NCI-H446 (cell line): ENCODE measurements around the gene STPG1.

Source experiments
- DNase-seq, 2 experiments: peaks; one replicate each; lab custom pipeline; 2025; lab: John Stamatoyannopoulos, UW

Gene STPG1

DNA sequence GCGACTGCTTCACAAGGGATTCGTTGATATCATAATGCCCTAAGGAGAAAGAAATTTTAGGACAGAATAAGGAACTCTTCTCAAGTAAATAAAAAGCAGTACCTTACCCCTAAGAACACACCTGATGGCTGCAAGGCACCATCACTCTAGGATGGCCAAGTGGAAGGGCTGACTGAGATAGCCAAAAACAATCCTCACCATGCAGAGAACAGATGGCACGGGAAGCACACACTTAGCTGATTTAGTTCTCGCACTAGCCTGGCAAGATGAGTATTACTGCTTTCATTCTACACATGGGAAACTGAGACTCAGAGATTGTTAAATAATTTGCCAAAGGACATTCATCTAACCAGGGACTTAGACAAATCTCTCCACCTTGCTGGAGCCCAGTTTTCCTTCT is 43.8 kb downstream of the STPG1 start:
- no peak for DNase-seq

DNA sequence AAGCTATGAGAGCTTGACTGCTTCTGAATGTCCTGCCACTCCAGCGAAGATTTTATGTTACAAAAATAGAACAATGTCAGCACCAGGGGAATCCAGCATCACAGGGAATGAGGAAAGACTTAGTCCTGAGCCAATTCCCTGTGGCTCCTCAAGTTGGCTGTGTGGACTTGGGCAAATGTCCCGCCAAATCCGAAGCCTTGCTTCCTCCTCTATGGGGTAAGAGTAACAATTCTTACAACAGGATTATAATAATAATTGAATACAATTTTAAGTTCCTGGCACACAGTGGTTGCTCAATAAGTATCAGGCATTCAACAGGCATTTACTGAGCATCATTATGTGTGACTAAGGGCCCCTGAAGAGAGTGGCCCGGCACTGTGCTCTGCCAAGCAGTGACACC is 44.4 kb downstream of the STPG1 start:
- no peak for DNase-seq

DNA sequence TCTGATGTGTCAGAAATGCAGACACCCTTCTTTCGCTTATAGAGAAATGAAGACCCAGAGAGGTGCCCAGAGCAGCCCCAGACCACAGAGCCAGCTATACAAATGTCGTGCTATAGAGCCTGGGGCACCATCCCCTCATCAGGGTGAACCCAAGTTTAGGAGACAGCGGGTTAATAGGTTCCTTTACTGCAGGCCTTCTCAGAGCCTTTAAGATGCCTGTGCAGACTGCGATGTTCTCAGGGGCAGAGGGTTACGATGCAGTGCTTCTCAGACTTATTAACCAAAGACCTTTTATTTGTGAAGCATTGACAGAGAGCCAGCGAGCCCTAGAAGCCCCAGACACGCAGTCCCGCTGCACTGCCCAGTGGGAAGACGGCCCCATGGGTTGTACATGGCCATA is 46.9 kb downstream of the STPG1 start:
- no peak for DNase-seq

DNA sequence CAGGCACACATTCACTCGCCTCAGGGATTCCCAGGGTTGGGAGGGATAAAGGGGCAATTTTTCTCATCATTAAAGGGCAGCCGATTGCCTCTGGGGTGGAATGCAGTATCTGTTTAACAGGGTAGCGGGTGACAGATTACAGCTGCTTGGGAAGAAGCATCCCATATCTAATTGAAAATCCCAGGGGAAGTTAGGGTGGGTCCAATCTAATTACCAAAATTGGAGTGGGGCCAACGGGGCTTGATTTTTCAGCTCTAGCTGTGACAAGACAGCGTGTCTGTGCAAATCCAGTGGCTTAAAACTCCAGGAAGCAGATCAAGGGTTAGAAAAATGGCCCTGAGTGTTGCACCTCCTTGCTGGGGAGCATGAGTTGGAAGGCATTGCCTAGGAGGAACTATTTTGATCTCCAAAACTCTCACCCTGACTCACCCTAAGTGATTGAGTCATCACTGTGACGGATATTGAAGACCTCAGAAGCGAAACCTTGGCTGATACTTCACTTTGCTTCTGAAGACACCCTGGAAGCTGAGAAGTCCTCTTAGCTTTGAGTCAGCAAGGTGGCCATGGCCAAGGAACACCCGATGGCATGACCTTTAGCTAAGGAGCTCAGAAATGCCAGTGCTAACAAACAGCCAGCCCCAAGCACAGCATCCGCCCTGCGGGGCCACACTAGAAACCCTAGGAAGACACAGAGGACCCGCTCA is 48.5 kb downstream of the STPG1 start:
- DNase-seq = no peak

DNA sequence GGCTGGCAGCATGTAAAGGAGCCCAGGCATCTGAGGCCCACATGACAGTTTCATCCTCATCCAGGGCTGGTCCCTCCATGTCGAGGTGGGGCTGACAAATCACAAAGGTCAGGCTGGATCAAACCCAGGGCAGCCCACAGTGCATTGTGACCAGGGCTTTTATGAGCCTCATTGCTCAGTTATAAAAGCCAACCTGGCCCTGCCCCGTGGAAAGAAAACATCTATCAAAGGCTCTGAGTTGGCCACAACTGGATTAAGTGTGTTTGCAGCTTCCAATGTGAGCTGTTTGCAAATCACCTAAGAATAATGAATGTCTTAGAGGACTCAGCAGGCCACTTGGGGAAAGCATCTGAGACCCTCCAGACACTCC is 49.0 kb downstream of the STPG1 start:
- DNase-seq = no peak

DNA sequence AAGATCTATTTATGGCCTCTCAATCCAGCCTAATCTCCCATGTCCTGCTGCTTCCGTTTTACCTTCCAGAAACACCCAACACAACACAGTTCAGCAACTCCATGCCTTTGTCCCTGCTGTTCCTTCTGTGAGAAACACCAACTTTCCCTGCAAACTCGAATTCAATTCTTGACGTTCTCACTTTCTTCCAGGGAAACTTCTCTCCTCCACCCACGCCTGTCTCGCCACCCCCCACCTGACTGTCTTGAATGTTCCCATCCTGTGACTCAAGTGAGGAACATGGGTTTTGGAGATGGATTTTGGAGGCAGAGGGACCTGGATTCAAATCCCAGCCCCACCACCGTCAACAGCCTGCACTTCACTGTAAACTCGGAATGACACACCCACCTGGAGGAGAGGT is 49.6 kb downstream of the STPG1 start:
- DNase-seq = no peak

DNA sequence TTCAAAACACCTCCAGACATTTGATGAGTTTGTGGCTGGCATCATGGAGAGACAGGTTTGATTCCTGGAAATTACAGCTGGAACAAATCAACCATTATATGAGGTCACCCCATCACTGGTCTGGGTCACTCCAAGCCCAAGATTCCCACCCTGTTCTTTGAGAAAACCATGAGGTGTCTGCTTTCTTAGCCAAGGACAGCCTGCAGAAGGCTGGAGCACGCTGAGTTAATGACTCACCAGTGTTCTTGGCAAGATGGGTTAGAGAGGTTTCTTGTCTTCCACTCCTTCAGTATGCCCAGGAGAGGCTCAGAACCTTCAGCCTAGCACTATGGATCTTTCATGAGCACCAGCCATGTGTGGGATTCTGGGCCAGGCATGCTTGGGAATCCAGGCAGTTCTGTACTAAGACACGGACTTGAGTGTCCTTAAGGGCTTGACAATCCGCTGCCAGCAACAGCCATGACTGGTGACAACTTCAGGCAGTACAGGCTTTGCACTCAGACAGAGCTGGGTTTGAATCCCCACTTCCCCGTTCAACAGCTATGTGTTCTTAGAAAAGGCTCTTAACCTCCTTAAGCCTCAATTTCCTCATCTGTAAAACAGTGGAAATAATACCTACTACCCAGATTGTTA is 50.5 kb downstream of the STPG1 start:
- DNase-seq = no peak

DNA sequence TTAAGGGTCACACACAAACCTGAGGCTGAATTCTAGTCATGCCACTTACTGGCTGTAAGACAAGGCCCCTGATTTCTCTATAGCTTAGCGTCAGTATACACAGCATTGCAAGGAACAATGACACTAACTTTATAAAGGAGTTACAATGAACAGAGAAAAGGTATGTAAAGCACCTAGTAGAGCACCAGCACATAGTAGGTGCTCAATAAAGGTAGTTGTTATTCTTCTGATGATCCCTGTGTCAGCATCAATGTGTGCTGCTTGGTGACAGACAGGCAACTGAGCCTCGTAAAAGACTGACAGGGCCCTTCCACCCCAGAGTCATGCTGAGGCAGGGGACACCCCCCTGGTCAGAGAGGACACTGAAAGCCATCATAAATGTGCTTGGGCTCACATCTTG is 51.2 kb downstream of the STPG1 start:
- no peak for DNase-seq

DNA sequence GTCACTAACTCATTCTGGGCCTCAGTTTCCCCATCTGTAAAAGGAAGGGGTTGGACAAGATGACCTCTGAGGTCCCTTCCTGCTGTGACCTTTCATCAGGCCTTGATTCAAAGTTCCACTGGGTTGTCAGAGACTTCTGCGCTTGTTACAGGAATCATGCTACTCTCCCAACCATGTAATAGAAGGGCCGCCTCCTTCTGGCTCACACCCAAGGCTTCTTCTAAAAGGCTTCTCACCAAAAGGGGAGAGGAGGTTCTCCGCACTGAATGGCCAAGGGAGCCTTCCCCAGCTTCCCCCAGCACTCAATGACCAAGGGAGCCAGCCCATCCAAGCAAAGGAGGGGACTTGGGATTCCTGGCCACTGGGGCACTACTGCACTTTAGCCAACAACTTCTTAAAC is 51.8 kb downstream of the STPG1 start:
- DNase-seq = no peak

DNA sequence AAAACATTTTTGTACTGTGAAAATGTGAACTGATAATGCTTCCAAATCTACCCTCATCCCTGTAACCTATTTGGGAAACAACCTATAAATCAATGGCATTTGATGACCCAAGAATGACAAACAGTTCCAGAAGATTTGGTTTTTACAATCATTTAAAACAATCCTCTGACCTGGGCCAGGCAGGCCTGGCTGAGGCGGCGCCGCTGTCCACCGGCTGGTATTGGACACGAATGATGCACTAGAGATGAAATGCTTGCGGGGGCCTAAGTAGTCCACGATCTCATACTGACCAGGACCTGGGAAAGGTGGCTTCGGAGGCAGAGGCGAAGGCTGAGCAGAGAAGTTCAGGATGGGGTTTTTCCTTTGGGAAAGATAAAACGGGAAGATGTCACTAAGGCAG is 52.9 kb downstream of the STPG1 start:
- DNase-seq = no peak

DNA sequence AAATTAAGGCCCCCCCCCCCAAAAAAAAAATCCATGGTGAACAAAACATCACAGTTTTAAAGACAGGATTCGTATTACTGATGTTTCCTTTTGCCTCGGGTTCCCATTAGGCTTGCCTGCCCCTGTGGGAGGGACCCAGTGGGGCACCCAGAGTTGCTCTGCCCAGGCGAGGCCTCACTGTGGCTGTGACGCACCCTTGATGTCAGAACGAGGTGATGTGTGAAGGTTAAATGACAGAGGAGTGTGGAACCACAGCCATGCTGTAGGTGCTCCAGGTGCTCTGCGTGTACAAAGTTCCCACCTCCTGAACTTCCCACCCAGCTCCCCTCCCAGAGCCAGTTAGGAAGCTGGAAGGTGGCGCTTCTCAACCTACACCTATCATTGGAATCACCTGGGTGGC is 56.5 kb downstream of the STPG1 start:
- DNase-seq = no peak

DNA sequence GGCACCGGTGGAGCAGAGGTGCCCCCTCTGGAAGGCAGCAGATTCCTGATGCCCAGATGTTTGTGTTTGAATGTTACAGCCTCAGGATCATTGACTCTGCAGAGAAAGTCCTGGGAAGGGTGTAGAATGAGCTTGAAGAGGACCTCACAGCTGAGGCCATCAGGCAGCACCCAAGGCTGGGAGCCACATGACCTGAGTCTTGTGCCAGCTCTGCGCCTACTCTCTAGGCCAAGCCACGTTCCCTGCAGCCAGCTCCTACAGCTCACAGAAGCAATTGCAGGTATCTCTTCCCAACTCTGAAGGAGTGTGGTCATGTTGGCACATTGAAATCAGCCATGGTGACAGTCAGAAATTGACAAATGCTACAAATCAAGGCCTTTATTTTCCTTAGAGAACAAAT is 58.1 kb downstream of the STPG1 start:
- no peak for DNase-seq

DNA sequence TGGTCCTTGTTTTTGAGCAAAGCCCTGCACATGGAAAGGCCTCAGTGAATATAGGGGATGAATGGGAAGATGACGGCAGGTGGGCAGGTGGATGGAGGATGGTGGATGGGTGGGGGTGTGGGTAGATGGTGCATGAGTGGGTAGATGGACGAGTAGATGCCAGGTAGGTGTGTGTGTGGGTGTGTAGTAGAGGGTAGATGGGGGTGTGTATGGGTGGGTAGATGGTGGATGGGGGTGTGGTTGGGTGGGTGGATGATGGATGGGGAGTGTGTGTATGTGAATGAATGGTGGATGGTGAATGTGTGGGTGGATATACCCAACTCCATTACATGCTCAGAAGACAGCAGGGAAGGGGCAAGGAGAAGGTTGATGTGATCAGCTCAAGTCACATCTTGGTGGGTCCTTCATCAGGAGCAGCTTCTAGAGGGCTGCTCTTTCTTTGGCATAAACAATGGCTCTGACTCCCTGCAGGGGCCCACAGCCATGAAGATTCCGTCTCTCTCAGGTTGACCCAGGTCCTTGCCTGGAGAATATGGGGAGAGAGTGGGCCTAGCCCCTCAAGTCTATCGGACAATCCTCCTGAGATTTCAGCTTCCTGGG is 60.2 kb downstream of the STPG1 start:
- no peak for DNase-seq

DNA sequence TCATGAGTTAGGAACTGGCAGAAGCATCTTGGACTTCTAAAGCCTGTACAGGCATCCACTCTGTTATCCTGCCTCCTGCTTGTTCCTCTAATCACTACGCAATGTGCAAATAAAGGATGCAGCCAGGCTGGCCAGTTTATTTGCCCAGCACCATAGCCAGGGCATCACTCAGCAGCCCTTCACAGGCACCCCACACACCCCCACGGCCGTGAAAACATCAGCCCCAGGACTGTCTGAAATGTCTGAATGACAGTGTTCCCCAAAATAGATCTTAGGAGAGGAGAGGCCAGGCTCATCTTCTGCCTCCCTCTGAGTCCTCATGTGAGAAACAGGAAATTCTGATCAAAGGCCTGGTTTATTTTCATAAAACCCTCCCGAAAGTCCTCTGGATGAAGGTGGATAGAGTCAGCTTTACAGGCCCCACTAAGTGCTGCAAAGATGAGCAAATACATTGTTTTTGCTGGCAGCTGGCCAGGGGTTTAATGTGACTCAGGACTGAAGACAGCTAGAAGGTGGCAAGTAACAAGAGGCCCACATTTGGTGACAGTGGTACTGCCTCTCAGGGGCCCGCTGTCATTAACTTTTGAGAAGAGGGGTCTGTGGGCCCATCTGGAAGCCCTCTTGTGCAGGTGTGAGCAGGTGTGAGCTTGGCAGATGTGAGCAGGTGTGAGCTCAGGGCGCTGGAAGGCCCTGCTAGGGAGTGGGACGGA is 61.5 kb downstream of the STPG1 start:
- no peak for DNase-seq

DNA sequence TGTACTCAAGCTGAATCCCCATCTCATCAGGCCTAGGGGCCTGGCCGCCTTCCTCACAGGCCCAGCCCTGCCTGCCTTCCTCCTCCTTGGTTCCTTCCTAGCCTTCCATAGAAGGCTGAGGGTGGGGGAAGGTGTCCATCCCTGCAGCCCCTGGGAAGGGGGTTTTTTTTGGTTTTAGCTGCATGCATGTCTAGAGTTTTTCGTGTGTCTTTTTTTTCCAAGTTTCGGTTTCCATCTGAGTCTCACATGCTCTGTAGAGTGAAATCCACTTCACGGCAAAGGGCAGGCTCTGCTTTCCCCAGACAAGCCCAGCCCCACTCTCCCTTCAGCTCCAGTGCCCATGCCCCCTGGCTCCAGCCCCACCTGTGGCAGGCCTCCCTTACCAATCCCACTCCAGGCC is 62.3 kb downstream of the STPG1 start:
- no peak for DNase-seq

DNA sequence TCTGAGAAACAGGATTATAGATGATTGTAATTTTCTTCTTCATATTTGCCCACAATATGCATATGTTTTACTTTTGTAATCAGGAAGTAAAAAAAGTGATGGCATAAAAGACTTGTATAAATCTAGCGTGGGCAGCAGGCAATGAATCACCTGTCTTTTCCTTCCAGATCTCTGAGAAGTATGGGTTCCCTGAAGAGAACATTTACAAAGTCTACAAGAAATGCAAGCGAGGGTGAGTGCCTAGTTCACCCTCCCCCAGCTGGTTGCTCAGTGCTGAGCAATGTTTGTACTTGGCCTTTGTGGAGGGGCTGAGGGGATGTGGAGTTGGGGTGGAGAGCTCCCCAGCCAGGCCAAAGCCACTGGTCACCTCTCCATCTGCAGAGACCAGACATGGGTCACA is 63.7 kb downstream of the STPG1 start:
- DNase-seq = no peak

DNA sequence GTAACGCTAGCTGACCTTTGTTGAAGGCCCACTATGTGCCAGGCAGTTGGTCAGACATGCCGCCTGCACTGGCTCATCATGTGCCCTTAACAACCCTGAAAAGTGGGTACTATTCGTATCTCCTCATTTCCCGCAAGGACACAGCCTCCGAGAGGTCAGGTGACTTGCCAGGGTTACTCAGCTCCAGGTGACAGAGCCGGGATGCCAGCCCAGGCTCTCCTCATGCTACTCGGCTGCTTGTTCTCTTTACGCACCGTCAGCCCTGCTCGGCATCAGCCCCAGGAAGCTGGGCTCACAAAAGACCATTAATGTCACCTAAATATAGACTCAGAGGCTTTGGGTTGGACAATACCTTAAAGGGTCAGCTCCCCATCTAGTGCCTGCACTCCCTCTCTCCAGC is 65.4 kb downstream of the STPG1 start:
- no peak for DNase-seq

DNA sequence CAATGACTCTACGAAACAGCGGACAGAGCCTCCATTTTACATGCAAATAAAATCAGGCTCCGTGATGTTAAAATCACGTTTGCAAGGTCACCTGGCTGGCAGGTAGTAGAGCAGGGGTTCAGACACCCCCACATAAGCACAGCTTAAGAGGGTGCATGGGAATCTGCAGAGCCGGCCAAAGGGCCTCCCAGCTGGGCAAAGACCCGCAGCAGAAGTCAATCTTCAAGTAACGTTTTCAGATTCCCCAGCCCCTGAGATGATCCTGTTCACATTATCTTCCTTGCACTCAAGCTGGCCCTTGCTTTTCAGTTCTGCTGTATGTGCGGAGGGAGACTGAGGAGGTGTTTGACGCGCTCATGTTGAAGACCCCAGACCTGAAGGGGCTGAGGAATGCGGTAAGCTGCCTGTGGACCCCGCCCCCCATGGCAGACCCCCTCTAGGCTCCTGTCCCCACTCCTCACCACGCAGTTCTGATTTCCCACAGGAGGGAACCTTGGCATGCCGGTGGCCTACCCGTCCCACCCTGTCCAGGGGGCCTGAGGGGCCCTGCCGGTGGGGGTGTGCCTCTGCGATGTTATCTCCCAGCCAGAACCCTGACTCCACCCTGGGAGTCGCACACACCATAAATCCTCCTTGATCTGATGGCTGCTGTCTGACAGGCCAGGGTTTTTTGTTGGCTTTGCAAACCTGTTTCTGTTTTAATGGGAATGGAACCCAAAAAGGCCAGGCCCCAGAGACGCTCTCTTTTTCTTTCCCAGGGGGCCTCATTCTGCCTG is 66.2 kb downstream of the STPG1 start:
- no peak for DNase-seq

DNA sequence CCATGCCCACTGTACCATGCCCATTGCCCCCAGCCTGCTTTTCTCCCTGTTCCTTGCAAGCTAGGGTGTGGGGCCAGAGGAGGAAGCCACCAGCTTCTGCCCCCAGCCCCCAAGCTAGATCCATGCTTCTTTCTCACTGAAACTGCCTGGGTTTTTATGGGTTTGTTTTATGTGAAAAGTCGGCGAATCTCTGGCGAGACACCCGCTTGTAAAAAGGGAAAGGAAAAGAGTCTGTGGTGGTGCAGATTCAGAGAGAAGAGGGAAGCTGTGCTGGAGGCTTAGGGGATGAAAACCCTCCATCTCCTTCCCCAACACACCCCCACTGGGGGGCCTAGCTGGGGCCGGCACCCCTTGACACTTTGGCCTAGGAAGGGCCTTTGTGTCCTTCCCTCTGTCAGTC is 68.2 kb downstream of the STPG1 start:
- DNase-seq = no peak

DNA sequence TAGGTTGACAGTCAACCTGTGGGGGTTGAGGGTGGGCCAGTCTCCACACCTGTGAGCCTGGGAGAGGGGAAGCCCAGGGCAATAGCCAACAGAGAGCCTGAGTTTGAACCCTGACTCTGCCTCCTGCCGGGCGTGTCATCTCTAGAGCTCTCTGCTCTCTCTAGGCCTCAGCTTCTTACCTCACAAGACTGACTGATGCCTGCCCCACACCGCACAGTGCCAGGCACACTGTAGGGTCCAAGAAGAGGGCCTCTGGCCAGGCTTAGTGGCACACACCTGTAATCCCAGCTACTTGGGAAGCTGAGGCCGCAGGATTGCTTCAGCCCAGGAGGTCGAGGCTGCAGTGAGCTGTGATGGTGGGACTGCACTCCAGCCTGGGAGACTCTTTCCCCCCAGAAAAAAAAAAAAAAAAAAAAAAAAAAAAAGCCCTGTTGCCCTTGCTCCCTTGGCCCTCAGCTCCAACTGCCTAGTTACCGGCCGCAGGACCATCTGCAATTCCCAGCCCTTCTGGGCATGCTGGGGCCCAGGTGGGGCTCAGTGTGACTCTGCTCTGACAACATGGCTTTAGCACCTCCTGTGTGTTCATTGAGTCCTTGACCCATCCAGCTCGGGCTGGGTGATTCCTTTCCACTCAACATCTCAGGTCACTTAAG is 69.4 kb downstream of the STPG1 start:
- DNase-seq = no peak

DNA sequence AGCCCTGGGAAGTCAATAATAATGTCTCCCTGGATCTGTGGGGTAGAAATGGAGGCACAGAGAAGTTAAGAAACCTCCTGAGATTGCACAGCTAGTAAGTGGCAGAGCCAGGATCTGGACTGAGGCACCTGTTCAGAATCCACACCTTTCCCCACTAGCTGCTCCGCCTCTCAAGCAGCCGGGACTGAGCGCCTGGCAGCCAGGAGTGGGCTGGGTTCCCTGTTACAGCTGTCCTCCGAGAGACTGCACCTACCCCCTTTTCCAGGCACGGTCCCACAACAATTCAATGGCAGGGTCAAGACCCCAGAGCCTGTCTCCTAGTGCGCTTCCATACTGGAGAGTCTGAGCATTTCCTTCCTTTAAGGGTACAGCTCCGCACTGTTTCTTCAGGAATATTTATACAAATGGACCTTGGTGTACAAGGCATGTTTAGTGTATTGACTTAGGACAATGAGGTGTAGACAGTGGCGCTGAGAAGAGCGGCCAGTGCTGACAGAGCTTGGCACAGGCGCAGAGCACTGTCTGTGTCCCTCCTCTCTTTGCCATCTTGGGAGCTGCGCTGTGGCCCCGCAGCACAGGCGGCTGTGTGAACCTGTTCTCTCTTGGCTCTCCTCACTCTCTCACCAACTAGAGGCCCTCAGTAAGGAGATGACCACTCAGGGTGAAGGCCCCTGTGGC is 70.0 kb downstream of the STPG1 start:
- DNase-seq = no peak
